ENCODE results near the gene ST7. TPM values are rescaled to one million over a fixed set of nuclear protein-coding genes. Genes with fewer than 3 reads are reported as not detected.

The ST7 gene
- total and polyA plus RNA-seq, 2 of the 13 experiments (the other 11 are each of a cell fraction or from before 2014, with no cell fraction given): 17.3 to 23.5 TPM

DNA sequence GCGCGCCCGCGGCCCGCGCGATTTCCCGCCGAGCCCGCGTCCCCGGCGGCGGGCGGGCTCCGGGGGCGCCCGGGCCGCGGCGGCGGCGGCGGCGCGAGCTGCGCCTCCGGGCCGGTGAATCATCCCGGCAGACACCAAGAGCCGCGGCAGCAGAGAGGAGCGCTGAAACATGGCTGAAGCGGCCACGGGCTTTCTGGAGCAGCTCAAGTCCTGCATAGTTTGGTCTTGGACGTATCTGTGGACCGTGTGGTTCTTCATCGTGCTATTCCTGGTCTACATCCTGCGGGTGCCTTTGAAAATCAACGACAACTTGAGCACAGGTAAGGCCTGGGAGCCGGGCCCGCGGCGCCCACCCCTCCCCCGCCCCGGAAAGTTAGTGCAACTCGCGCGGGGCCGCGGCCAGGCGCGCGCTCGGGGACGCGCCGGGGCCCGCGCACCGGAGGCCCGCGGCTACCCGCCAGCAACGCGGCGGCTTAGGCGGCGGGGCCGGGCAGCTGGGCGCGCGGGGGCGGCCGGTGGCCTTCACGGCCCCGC lies at the start of gene ST7 (continued):
- TF ChIP-seq CENPX (CRISPR knock-in tag; IDR thresholded peaks at IDR 0.05): no peak
- TF ChIP-seq CC2D1A (CRISPR knock-in tag; IDR thresholded peaks at IDR 0.05): no peak
- TF ChIP-seq HOXA5 (CRISPR knock-in tag; IDR thresholded peaks at IDR 0.05): no peak
- no peak for TF ChIP-seq MAFG (CRISPR knock-in tag; IDR thresholded peaks at IDR 0.05)
- no peak for TF ChIP-seq HMGA1 (CRISPR knock-in tag; conservative IDR thresholded peaks at IDR 0.05)
- TF ChIP-seq NFIC (IDR thresholded peaks at IDR 0.05; ENCODE audit: low read length): no peak
- no peak for TF ChIP-seq NONO (IDR thresholded peaks at IDR 0.05)
- 0 out of 2 replicates have a peak, but pooled peaks have one; percentile 27 for TF ChIP-seq NONO (CRISPR knock-in tag; conservative IDR thresholded peaks at IDR 0.05)
- no peak for TF ChIP-seq ZNF24 (IDR thresholded peaks at IDR 0.05)
- no peak for TF ChIP-seq ZNF850 (CRISPR knock-in tag; conservative IDR thresholded peaks at IDR 0.05)
- TF ChIP-seq, protein P1, sequence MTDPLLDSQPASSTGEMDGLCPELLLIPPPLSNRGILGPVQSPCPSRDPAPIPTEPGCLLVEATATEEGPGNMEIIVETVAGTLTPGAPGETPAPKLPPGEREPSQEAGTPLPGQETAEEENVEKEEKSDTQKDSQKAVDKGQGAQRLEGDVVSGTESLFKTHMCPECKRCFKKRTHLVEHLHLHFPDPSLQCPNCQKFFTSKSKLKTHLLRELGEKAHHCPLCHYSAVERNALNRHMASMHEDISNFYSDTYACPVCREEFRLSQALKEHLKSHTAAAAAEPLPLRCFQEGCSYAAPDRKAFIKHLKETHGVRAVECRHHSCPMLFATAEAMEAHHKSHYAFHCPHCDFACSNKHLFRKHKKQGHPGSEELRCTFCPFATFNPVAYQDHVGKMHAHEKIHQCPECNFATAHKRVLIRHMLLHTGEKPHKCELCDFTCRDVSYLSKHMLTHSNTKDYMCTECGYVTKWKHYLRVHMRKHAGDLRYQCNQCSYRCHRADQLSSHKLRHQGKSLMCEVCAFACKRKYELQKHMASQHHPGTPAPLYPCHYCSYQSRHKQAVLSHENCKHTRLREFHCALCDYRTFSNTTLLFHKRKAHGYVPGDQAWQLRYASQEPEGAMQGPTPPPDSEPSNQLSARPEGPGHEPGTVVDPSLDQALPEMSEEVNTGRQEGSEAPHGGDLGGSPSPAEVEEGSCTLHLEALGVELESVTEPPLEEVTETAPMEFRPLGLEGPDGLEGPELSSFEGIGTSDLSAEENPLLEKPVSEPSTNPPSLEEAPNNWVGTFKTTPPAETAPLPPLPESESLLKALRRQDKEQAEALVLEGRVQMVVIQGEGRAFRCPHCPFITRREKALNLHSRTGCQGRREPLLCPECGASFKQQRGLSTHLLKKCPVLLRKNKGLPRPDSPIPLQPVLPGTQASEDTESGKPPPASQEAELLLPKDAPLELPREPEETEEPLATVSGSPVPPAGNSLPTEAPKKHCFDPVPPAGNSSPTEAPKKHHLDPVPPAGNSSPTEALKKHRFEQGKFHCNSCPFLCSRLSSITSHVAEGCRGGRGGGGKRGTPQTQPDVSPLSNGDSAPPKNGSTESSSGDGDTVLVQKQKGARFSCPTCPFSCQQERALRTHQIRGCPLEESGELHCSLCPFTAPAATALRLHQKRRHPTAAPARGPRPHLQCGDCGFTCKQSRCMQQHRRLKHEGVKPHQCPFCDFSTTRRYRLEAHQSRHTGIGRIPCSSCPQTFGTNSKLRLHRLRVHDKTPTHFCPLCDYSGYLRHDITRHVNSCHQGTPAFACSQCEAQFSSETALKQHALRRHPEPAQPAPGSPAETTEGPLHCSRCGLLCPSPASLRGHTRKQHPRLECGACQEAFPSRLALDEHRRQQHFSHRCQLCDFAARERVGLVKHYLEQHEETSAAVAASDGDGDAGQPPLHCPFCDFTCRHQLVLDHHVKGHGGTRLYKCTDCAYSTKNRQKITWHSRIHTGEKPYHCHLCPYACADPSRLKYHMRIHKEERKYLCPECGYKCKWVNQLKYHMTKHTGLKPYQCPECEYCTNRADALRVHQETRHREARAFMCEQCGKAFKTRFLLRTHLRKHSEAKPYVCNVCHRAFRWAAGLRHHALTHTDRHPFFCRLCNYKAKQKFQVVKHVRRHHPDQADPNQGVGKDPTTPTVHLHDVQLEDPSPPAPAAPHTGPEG (CRISPR knock-in tag; IDR thresholded peaks at IDR 0.05): no peak; the same call in 1 of the 2 replicates
- TF ChIP-seq, protein P2, sequence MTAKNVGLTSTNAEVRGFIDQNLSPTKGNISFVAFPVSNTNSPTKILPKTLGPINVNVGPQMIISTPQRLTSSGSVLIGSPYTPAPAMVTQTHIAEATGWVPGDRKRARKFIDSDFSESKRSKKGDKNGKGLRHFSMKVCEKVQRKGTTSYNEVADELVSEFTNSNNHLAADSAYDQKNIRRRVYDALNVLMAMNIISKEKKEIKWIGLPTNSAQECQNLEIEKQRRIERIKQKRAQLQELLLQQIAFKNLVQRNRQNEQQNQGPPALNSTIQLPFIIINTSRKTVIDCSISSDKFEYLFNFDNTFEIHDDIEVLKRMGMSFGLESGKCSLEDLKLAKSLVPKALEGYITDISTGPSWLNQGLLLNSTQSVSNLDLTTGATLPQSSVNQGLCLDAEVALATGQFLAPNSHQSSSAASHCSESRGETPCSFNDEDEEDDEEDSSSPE (CRISPR knock-in tag; IDR thresholded peaks at IDR 0.05): no peak
- no peak for TF ChIP-seq ZNF232 (CRISPR knock-in tag; IDR thresholded peaks at IDR 0.05; ENCODE audit: borderline replicate concordance)
- TF ChIP-seq CHD4 (IDR thresholded peaks at IDR 0.05; ENCODE audit: borderline replicate concordance, low read length): no peak
- TF ChIP-seq, protein P3, sequence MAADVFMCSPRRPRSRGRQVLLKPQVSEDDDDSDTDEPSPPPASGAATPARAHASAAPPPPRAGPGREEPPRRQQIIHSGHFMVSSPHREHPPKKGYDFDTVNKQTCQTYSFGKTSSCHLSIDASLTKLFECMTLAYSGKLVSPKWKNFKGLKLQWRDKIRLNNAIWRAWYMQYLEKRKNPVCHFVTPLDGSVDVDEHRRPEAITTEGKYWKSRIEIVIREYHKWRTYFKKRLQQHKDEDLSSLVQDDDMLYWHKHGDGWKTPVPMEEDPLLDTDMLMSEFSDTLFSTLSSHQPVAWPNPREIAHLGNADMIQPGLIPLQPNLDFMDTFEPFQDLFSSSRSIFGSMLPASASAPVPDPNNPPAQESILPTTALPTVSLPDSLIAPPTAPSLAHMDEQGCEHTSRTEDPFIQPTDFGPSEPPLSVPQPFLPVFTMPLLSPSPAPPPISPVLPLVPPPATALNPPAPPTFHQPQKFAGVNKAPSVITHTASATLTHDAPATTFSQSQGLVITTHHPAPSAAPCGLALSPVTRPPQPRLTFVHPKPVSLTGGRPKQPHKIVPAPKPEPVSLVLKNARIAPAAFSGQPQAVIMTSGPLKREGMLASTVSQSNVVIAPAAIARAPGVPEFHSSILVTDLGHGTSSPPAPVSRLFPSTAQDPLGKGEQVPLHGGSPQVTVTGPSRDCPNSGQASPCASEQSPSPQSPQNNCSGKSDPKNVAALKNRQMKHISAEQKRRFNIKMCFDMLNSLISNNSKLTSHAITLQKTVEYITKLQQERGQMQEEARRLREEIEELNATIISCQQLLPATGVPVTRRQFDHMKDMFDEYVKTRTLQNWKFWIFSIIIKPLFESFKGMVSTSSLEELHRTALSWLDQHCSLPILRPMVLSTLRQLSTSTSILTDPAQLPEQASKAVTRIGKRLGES (CRISPR knock-in tag; IDR thresholded peaks at IDR 0.05; ENCODE audit: borderline replicate concordance): no peak
- TF ChIP-seq XBP1 (CRISPR knock-in tag; IDR thresholded peaks at IDR 0.05): no peak
- TF ChIP-seq ARNT2 (CRISPR knock-in tag; IDR thresholded peaks at IDR 0.05; ENCODE audit: low read depth): no peak
- TF ChIP-seq ZNF550 (CRISPR knock-in tag; IDR thresholded peaks at IDR 0.05; ENCODE audit: borderline replicate concordance): no peak
- TF ChIP-seq, protein P4, sequence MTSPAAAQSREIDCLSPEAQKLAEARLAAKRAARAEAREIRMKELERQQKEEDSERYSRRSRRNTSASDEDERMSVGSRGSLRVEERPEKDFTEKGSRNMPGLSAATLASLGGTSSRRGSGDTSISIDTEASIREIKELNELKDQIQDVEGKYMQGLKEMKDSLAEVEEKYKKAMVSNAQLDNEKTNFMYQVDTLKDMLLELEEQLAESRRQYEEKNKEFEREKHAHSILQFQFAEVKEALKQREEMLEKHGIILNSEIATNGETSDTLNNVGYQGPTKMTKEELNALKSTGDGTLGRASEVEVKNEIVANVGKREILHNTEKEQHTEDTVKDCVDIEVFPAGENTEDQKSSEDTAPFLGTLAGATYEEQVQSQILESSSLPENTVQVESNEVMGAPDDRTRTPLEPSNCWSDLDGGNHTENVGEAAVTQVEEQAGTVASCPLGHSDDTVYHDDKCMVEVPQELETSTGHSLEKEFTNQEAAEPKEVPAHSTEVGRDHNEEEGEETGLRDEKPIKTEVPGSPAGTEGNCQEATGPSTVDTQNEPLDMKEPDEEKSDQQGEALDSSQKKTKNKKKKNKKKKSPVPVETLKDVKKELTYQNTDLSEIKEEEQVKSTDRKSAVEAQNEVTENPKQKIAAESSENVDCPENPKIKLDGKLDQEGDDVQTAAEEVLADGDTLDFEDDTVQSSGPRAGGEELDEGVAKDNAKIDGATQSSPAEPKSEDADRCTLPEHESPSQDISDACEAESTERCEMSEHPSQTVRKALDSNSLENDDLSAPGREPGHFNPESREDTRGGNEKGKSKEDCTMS (CRISPR knock-in tag; conservative IDR thresholded peaks at IDR 0.05): no peak
